OCI-LY7 (cell line): ENCODE results near the gene GTF3C1. TPM values are rescaled to one million over a fixed set of nuclear protein-coding genes. Genes with fewer than 3 reads are reported as not detected.
A peak's percentile ranks its signal among the peaks of the same experiment; 100 is the strongest.

Source experiments
- BruUV-seq: library from RNA; stranded (reverse); fragments of 400-500 nt; replicated peaks from 2 replicates; lab custom pipeline; 2021; lab: Mats Ljungman, UMichigan
- CTCF ChIA-PET: fragments of 300-600 bp; sonication (Branson Sonifier 250); formaldehyde crosslinking; loops from one replicate; lab custom pipeline; 2022; ENCODE audit warnings: antibody characterized with exemption; ENCODE audit not compliant: unreplicated experiment; lab: Charles Lee
- POLR2A ChIA-PET: fragments of 300-600 bp; sonication (Branson Sonifier 250); formaldehyde crosslinking; loops from one replicate; lab custom pipeline; 2022; ENCODE audit warnings: antibody characterized with exemption; lab: Charles Lee
- DNase-seq: peaks from one replicate; pipeline ENCODE4 v3.0.0-alpha.2; 2015; ENCODE audit warnings: low spot score
- H2AFZ ChIP-seq: fragments of 200-600 bp; sonication (generic), shearing (Covaris generic); 2 replicates; pipeline ENCODE4 v1.6.1; 2014; ENCODE audit warnings: mild to moderate bottlenecking, antibody characterized with exemption, low read length, moderate library complexity
- H3K27ac ChIP-seq: fragments of 200-600 bp; sonication (generic); 2 replicates; pipeline ENCODE4 v1.5.1; 2014; ENCODE audit warnings: mixed run types, low read depth, mild to moderate bottlenecking, moderate library complexity, low read length, inconsistent platforms; ENCODE audit not compliant: poor library complexity, severe bottlenecking
- H3K36me3 ChIP-seq: fragments of 200-600 bp; sonication (generic); 2 replicates; pipeline ENCODE4 v1.6.1; 2014; ENCODE audit warnings: mild to moderate bottlenecking, antibody characterized with exemption, low read length, moderate library complexity, mixed read lengths; ENCODE audit not compliant: insufficient read depth
- H3K4me1 ChIP-seq: fragments of 200-600 bp; sonication (generic); 2 replicates; pipeline ENCODE4 v1.5.1; 2014; ENCODE audit warnings: mild to moderate bottlenecking, low read length; ENCODE audit not compliant: insufficient read depth, poor library complexity, severe bottlenecking
- H3K4me2 ChIP-seq: fragments of 200-600 bp; sonication (generic); 2 replicates; pipeline ENCODE4 v1.6.1; 2014; ENCODE audit warnings: mild to moderate bottlenecking, low read length
- H3K4me3 ChIP-seq: fragments of 200-600 bp; sonication (generic); 2 replicates; pipeline ENCODE4 v1.5.1; 2014; ENCODE audit warnings: mild to moderate bottlenecking, low read depth, low read length; ENCODE audit not compliant: poor library complexity, severe bottlenecking
- H3K79me2 ChIP-seq: fragments of 200-600 bp; sonication (generic); 2 replicates; pipeline ENCODE4 v1.6.1; 2016; ENCODE audit warnings: low read depth, mild to moderate bottlenecking, low read length, moderate library complexity, mixed read lengths; ENCODE audit not compliant: insufficient read depth
- H3K9me2 ChIP-seq: fragments of 200-600 bp; sonication (generic); 2 replicates; pipeline ENCODE4 v1.6.1; 2016; ENCODE audit warnings: mild to moderate bottlenecking, low read length, mixed read lengths; ENCODE audit not compliant: insufficient read depth
- H3K9me3 ChIP-seq: fragments of 200-600 bp; sonication (generic); 2 replicates; pipeline ENCODE4 v1.6.1; 2014; ENCODE audit warnings: mild to moderate bottlenecking, mixed run types, low read length, mixed read lengths
- H4K20me1 ChIP-seq: fragments of 200-600 bp; sonication (generic); 2 replicates; pipeline ENCODE4 v1.6.1; 2014; ENCODE audit warnings: mild to moderate bottlenecking, antibody characterized with exemption, low read length, moderate library complexity, mixed read lengths; ENCODE audit not compliant: insufficient read depth
- EZH2phosphoT487 ChIP-seq: fragments of 200-600 bp; sonication (generic); IDR thresholded peaks from 2 replicates; pipeline ENCODE4 v1.6.1; 2018; ENCODE audit warnings: low read depth, borderline replicate concordance, mild to moderate bottlenecking, mixed run types, antibody characterized with exemption, low read length, moderate library complexity, mixed read lengths
- intact Hi-C: fragments of 100-400 bp; cut with micrococcal nuclease; formaldehyde crosslinking; loops from one replicate; pipeline ENCODE4 v1.10.0; 2022; ENCODE audit not compliant: unreplicated experiment
- total RNA-seq, 2 experiments: library from RNA; depleted of rRNA in 1 of 2; stranded (reverse); fragments of >200 nt in 1 of 2; shearing (Covaris generic) in 1 of 2; gene quantifications; 2 replicates each; pipeline ENCODE4 v1.2.3, GENCODE V29; 2014 to 2022
- TF ChIP-seq, protein P1 (sequence below): fragments of 200-600 bp; sonication (generic); conservative IDR thresholded peaks from 2 replicates; pipeline ENCODE4 v1.5.1; 2014; ENCODE audit warnings: mild to moderate bottlenecking, antibody characterized with exemption, low read length, moderate library complexity, mixed read lengths

GTF3C1 gene
- total RNA-seq, 2 experiments from 2014 or later: 48.3 to 57.1 TPM

DNA sequence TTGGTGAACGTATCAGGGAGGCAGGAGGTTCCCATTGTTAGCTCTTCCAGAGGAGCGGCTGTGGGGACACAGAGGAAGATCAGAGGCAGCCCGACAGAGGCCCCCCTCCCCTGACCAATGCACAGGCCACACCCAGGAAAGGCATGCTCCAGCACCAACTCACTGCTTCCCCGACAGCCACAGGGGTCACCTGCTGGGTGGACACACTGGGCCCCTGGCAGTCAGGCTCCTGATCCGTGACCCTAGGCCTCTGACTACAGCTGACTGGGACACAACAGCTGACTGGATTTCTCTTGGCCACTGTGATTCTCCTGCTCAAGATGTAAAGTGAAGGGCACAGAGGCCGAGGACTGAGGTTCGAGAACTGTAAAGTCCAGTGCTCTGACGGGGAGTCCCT is 84.2 kb downstream of the GTF3C1 start:
- H3K27ac ChIP-seq: no peak overlapping the region
- H3K4me2 ChIP-seq: no peak overlapping the region
- H3K4me3 ChIP-seq: no peak overlapping the region
- intact Hi-C loops: no loop called here
- no peaks in the 10 kb centered on the region for H3K4me1 ChIP-seq
- H3K79me2 ChIP-seq: no peaks in the 10 kb centered on the region
- ChIA-PET POLR2A (no interaction called here), CTCF (no interaction called here)
- no peak for DNase-seq
- BruUV-seq: no TSS peak
- no peaks in the 10 kb centered on the region for H3K9me3 ChIP-seq
- H2AFZ ChIP-seq: no peak overlapping the region
- H4K20me1 ChIP-seq: no peaks in the 10 kb centered on the region
- TF ChIP-seq, protein P1, sequence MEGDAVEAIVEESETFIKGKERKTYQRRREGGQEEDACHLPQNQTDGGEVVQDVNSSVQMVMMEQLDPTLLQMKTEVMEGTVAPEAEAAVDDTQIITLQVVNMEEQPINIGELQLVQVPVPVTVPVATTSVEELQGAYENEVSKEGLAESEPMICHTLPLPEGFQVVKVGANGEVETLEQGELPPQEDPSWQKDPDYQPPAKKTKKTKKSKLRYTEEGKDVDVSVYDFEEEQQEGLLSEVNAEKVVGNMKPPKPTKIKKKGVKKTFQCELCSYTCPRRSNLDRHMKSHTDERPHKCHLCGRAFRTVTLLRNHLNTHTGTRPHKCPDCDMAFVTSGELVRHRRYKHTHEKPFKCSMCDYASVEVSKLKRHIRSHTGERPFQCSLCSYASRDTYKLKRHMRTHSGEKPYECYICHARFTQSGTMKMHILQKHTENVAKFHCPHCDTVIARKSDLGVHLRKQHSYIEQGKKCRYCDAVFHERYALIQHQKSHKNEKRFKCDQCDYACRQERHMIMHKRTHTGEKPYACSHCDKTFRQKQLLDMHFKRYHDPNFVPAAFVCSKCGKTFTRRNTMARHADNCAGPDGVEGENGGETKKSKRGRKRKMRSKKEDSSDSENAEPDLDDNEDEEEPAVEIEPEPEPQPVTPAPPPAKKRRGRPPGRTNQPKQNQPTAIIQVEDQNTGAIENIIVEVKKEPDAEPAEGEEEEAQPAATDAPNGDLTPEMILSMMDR: no peak
- TF ChIP-seq EZH2phosphoT487: no peak
- no peaks in the 10 kb centered on the region for H3K9me2 ChIP-seq
- peaks cover 81% of the 10 kb centered on the region for H3K36me3 ChIP-seq

DNA sequence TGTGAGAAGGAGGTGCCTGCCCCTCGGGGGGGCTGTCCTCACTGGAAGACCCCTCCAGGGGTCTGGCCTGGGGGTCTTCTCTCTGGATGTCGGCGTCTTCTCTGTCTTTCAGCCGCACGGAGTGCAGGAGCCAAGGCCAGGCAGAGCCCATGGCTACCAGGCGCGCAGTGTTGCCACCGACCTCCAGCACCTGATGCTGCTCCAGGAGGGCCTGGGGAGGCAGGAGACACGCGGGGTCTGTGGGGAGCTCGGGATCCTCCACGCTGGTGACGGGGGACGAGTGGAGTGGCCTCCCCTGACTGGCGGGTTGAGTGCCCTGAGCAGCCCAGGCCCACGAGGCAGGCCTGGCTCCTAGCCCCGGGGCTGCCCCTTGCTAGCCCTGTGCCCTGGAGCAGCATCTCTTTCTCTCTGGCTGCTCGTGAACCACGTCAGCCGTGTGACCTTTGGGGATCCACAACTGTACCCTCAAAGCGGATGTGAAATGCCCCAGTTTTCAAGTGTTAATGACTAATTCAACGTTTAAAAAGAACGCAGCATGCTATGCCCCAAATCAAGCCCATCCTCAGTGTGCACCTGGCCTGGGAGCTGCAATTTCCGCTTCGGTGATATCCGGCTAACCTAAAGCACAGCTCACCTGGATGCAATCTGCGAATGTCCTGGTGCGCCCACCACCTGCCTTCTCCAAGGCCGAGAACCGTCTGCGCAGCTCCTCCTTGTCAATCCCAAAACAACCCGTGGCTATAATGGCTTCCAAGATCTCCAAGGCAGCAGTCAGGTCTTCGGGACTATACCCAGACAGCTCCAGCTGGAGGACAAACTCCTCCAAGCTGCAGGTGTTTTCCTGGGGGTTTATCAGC is 84.9 kb downstream of the GTF3C1 start:
- BruUV-seq: TSS peak; percentile 35
- peaks cover 81% of the 10 kb centered on the region for H3K36me3 ChIP-seq
- H3K27ac ChIP-seq: no peak overlapping the region
- H3K4me1 ChIP-seq: no peaks in the 10 kb centered on the region
- no peak for DNase-seq
- H2AFZ ChIP-seq: no peak overlapping the region
- H3K9me2 ChIP-seq: no peaks in the 10 kb centered on the region
- ChIA-PET POLR2A (no interaction called here), CTCF (no interaction called here)
- H3K9me3 ChIP-seq: no peaks in the 10 kb centered on the region
- TF ChIP-seq EZH2phosphoT487: no peak
- TF ChIP-seq, protein P1: no peak
- H3K79me2 ChIP-seq: no peaks in the 10 kb centered on the region
- intact Hi-C loops: no loop called here
- H3K4me2 ChIP-seq: no peak overlapping the region
- no peak overlapping the region for H3K4me3 ChIP-seq
- no peaks in the 10 kb centered on the region for H4K20me1 ChIP-seq
